GM19467 (cell line): ENCODE measurements around the gene COL6A2.
"Not testable (repeated sequence)": the region's sequence is repeated elsewhere in the genome, so short reads cannot be mapped to it uniquely, and the experiment has no call there.

Source experiments
- ATAC-seq: cut with Tn5 transposase; IDR thresholded peaks from one replicate; pipeline ENCODE4 v1.9.1; 2021; ENCODE audit warnings: mild to moderate bottlenecking, moderate library complexity; ENCODE audit not compliant: unreplicated experiment

COL6A2 gene

GRCh38 chr21:46092811-46093667 lies 4.9 kb upstream of the COL6A2 start:
- ATAC-seq, result no peak

GRCh38 chr21:46093668-46094400 lies 4.1 kb upstream of the COL6A2 start:
- no peak for ATAC-seq

GRCh38 chr21:46094401-46095082 lies 3.4 kb upstream of the COL6A2 start:
- ATAC-seq, result no peak

GRCh38 chr21:46095083-46095719 lies 2.7 kb upstream of the COL6A2 start:
- ATAC-seq, result no peak

- no peak for ATAC-seq
Observed at GRCh38 chr21:46095814-46096595, 1.9 kb upstream of the COL6A2 start.

GRCh38 chr21:46096596-46097335 lies 1.1 kb upstream of the COL6A2 start:
- ATAC-seq, result no peak

- ATAC-seq, result no peak
Observed at GRCh38 chr21:46098303-46099141, 610 bp downstream of the COL6A2 start.

- ATAC-seq, result no peak
Observed at GRCh38 chr21:46099476-46099875, 1.6 kb downstream of the COL6A2 start.

GRCh38 chr21:46100020-46100419 lies 2.1 kb downstream of the COL6A2 start:
- no peak for ATAC-seq

- no peak for ATAC-seq
Observed at GRCh38 chr21:46100426-46100825, 2.5 kb downstream of the COL6A2 start.

- ATAC-seq, result no peak
Observed at GRCh38 chr21:46100906-46101305, 3.0 kb downstream of the COL6A2 start.

- no peak for ATAC-seq
Observed at GRCh38 chr21:46104104-46104503, 6.2 kb downstream of the COL6A2 start.

GRCh38 chr21:46107376-46107775 lies 9.5 kb downstream of the COL6A2 start:
- ATAC-seq, result not testable (repeated sequence)

- no peak for ATAC-seq
Observed at GRCh38 chr21:46108827-46109312, 11.0 kb downstream of the COL6A2 start.

- ATAC-seq, result no peak
Observed at GRCh38 chr21:46109313-46110221, 11.7 kb downstream of the COL6A2 start.

- no peak for ATAC-seq
Observed at GRCh38 chr21:46110499-46111192, 12.7 kb downstream of the COL6A2 start.

- no peak for ATAC-seq
Observed at GRCh38 chr21:46111193-46111571, 13.3 kb downstream of the COL6A2 start.
